ENCODE measurements around the gene MTAP.
A peak's percentile ranks its signal among the peaks of the same experiment; 100 is the strongest.

Gene MTAP

GRCh38 chr9:21802418-21803000 lies at the start of gene MTAP:
TSS of gene MTAP (plus strand) at chr9:21802636. CDS start at chr9:21802749, 113 bp downstream.
- peak; percentile 94 for DNase-seq (ENCODE audit: low spot score)

GRCh38 chr9:21753523-21753922 lies 48.9 kb upstream of the MTAP start:
- no peak for DNase-seq (ENCODE audit: low spot score)

- no peak for DNase-seq (ENCODE audit: low spot score)
Observed at GRCh38 chr9:21754741-21755140, 47.7 kb upstream of the MTAP start.

GRCh38 chr9:21758540-21758939 lies 43.9 kb upstream of the MTAP start:
- no peak for DNase-seq (ENCODE audit: low spot score)

GRCh38 chr9:21761309-21761901 lies 41.0 kb upstream of the MTAP start:
- DNase-seq (ENCODE audit: low spot score), result no peak

GRCh38 chr9:21762064-21762463 lies 40.4 kb upstream of the MTAP start:
- no peak for DNase-seq (ENCODE audit: low spot score)

GRCh38 chr9:21764846-21765245 lies 37.6 kb upstream of the MTAP start:
- no peak for DNase-seq (ENCODE audit: low spot score)

- DNase-seq (ENCODE audit: low spot score), result no peak
Observed at GRCh38 chr9:21766096-21766495, 36.3 kb upstream of the MTAP start.

GRCh38 chr9:21770871-21771560 lies 31.4 kb upstream of the MTAP start:
- DNase-seq (ENCODE audit: low spot score), result peak; percentile 71

- peak; percentile 85 for DNase-seq (ENCODE audit: low spot score)
Observed at GRCh38 chr9:21777701-21778100, 24.7 kb upstream of the MTAP start.

GRCh38 chr9:21778304-21778703 lies 24.1 kb upstream of the MTAP start:
- peak; percentile 29 for DNase-seq (ENCODE audit: low spot score)

- DNase-seq (ENCODE audit: low spot score), result no peak
Observed at GRCh38 chr9:21779397-21779796, 23.0 kb upstream of the MTAP start.

GRCh38 chr9:21781656-21782055 lies 20.8 kb upstream of the MTAP start:
- no peak for DNase-seq (ENCODE audit: low spot score)

GRCh38 chr9:21782205-21782604 lies 20.2 kb upstream of the MTAP start:
- DNase-seq (ENCODE audit: low spot score), result no peak

- no peak for DNase-seq (ENCODE audit: low spot score)
Observed at GRCh38 chr9:21788752-21789151, 13.7 kb upstream of the MTAP start.

- peak; percentile 74 for DNase-seq (ENCODE audit: low spot score)
Observed at GRCh38 chr9:21789541-21790037, 12.8 kb upstream of the MTAP start.

- no peak for DNase-seq (ENCODE audit: low spot score)
Observed at GRCh38 chr9:21795483-21795882, 7.0 kb upstream of the MTAP start.

GRCh38 chr9:21796768-21797167 lies 5.7 kb upstream of the MTAP start:
- DNase-seq (ENCODE audit: low spot score), result no peak

- DNase-seq (ENCODE audit: low spot score), result no peak
Observed at GRCh38 chr9:21800931-21801682, 1.3 kb upstream of the MTAP start.

GRCh38 chr9:21801683-21802417 lies 586 bp upstream of the MTAP start:
- DNase-seq (ENCODE audit: low spot score), result peak; percentile 81

- no peak for DNase-seq (ENCODE audit: low spot score)
Observed at GRCh38 chr9:21803649-21804048, 1.2 kb downstream of the MTAP start.

- DNase-seq (ENCODE audit: low spot score), result no peak
Observed at GRCh38 chr9:21804331-21804730, 1.9 kb downstream of the MTAP start.
